NT2/D1 (cell line): Measurements from ENCODE around the gene JAKMIP2.

ENCODE experiments used
- DNase-seq: peaks from one replicate; pipeline ENCODE4 v3.0.0-alpha.2; 2011; ENCODE audit warnings: low read depth, low spot score
- H3K27me3 ChIP-seq: 2 replicates; pipeline ENCODE4 v1.6.0; 2011; ENCODE audit warnings: mild to moderate bottlenecking; ENCODE audit not compliant: insufficient read length, insufficient read depth
- H3K36me3 ChIP-seq: 2 replicates; pipeline ENCODE4 v1.6.1; 2011; ENCODE audit warnings: mild to moderate bottlenecking, low read length, mixed read lengths; ENCODE audit not compliant: insufficient read depth, insufficient read length
- H3K4me1 ChIP-seq: 2 replicates; pipeline ENCODE4 v1.5.1; 2011; ENCODE audit not compliant: insufficient read depth, insufficient read length
- H3K4me3 ChIP-seq: 2 replicates; pipeline ENCODE4 v1.5.1; 2011; ENCODE audit warnings: low read depth; ENCODE audit not compliant: insufficient read length
- H3K9ac ChIP-seq: 2 replicates; pipeline ENCODE4 v1.6.0; 2011; ENCODE audit warnings: low read depth; ENCODE audit not compliant: insufficient read length
- H3K9me3 ChIP-seq: 2 replicates; pipeline ENCODE4 v1.5.1; 2011; ENCODE audit warnings: mild to moderate bottlenecking, low read length; ENCODE audit not compliant: insufficient read depth
- SUZ12 ChIP-seq: IDR thresholded peaks from 2 replicates; pipeline ENCODE4 v1.6.1; 2011; ENCODE audit not compliant: insufficient read length, insufficient read depth; ENCODE audit errors: extremely low read depth
- YY1 ChIP-seq: IDR thresholded peaks from 2 replicates; pipeline ENCODE4 v1.6.1; 2011; ENCODE audit not compliant: insufficient read length, insufficient read depth
- ZNF274 ChIP-seq: IDR thresholded peaks from 2 replicates; pipeline ENCODE4 v1.6.1; 2011; ENCODE audit warnings: mild to moderate bottlenecking, low read depth, low read length

The JAKMIP2 gene

GRCh38 chr5:147786142-147786541, 3.6 kb upstream of the JAKMIP2 start:
- H3K27me3 ChIP-seq: no peaks in the 10 kb centered on the region
- no peak overlapping the region for H3K9ac ChIP-seq
- no peak for TF ChIP-seq YY1
- TF ChIP-seq ZNF274: no peak
- no peak for TF ChIP-seq SUZ12
- H3K9me3 ChIP-seq: no peaks in the 10 kb centered on the region
- no peak for DNase-seq
- no peaks in the 10 kb centered on the region for H3K36me3 ChIP-seq
- H3K4me3 ChIP-seq: no peak overlapping the region
- H3K4me1 ChIP-seq: no peaks in the 10 kb centered on the region

- no peaks in the 10 kb centered on the region for H3K36me3 ChIP-seq
- DNase-seq: no peak
- TF ChIP-seq SUZ12 (no peak), YY1 (no peak), ZNF274 (no peak)
- no peaks in the 10 kb centered on the region for H3K4me1 ChIP-seq
- no peak overlapping the region for H3K4me3 ChIP-seq
- H3K9me3 ChIP-seq: no peaks in the 10 kb centered on the region
- no peaks in the 10 kb centered on the region for H3K27me3 ChIP-seq
- H3K9ac ChIP-seq: no peak overlapping the region
Measured at GRCh38 chr5:147784146-147784987, 1.8 kb upstream of the JAKMIP2 start.

GRCh38 chr5:147780924-147781573, 1.5 kb downstream of the JAKMIP2 start:
- TF ChIP-seq ZNF274 (no peak), YY1 (no peak), SUZ12 (no peak)
- DNase-seq: no peak
- H3K9me3 ChIP-seq: peaks cover 5% of the 10 kb centered on the region
- no peak overlapping the region for H3K9ac ChIP-seq
- no peaks in the 10 kb centered on the region for H3K36me3 ChIP-seq
- H3K4me1 ChIP-seq: no peaks in the 10 kb centered on the region
- H3K27me3 ChIP-seq: no peaks in the 10 kb centered on the region
- peak overlapping the region; percentile 9 for H3K4me3 ChIP-seq

GRCh38 chr5:147779694-147780093, 2.8 kb downstream of the JAKMIP2 start:
- Histone ChIP-seq H3K27me3 (no peaks in the 10 kb centered on the region), H3K4me3 (no peak overlapping the region), H3K9me3 (peaks cover 10% of the 10 kb centered on the region), H3K9ac (no peak overlapping the region), H3K36me3 (no peaks in the 10 kb centered on the region), H3K4me1 (no peaks in the 10 kb centered on the region)
- TF ChIP-seq YY1: no peak
- no peak for DNase-seq

GRCh38 chr5:147776989-147777388, 5.5 kb downstream of the JAKMIP2 start:
- no peak overlapping the region for H3K4me3 ChIP-seq
- H3K27me3 ChIP-seq: no peaks in the 10 kb centered on the region

GRCh38 chr5:147773587-147773986, 8.9 kb downstream of the JAKMIP2 start:
- Histone ChIP-seq H3K9me3 (peaks cover 10% of the 10 kb centered on the region), H3K27me3 (no peaks in the 10 kb centered on the region), H3K4me1 (no peaks in the 10 kb centered on the region), H3K9ac (no peak overlapping the region), H3K4me3 (no peak overlapping the region), H3K36me3 (no peaks in the 10 kb centered on the region)
- no peak for DNase-seq
- TF ChIP-seq ZNF274: no peak
- no peak for TF ChIP-seq SUZ12
- no peak for TF ChIP-seq YY1

More at GRCh38 chr5:147776989-147777388, 5.5 kb downstream of the JAKMIP2 start:
- Histone ChIP-seq H3K4me1 (no peaks in the 10 kb centered on the region), H3K9me3 (peaks cover 10% of the 10 kb centered on the region), H3K36me3 (no peaks in the 10 kb centered on the region), H3K9ac (no peak overlapping the region)
- no peak for DNase-seq
- TF ChIP-seq ZNF274: no peak
- TF ChIP-seq SUZ12: no peak
- no peak for TF ChIP-seq YY1

GRCh38 chr5:147773139-147773538, 9.4 kb downstream of the JAKMIP2 start:
- Histone ChIP-seq H3K9me3 (peaks cover 10% of the 10 kb centered on the region), H3K36me3 (no peaks in the 10 kb centered on the region), H3K9ac (no peak overlapping the region), H3K27me3 (no peaks in the 10 kb centered on the region), H3K4me3 (no peak overlapping the region), H3K4me1 (no peaks in the 10 kb centered on the region)
- DNase-seq: no peak
- no peak for TF ChIP-seq YY1
- no peak for TF ChIP-seq SUZ12
- no peak for TF ChIP-seq ZNF274
